Ascending aorta (tissue), 2 donors: ENCODE results near the gene PLCB3. TPM values are rescaled to one million over a fixed set of nuclear protein-coding genes. Genes with fewer than 3 reads are reported as not detected.

Source experiments
- DNase-seq, 2 donors: peaks; one replicate each; pipeline ENCODE4 v3.0.0-alpha.2; 2019; ENCODE audit warnings: low spot score in 2 of 2
- H3K27ac ChIP-seq, 2 donors: fragments of 200-600 bp; sonication (generic); one replicate each; pipeline ENCODE4 v1.5.1; 2016 to 2017; ENCODE audit warnings: mild to moderate bottlenecking in 1 of 2
- H3K27me3 ChIP-seq: fragments of 200-600 bp; sonication (generic); one replicate; pipeline ENCODE4 v1.5.1; 2017
- H3K36me3 ChIP-seq, 2 donors: fragments of 200-600 bp; sonication (generic); one replicate each; pipeline ENCODE4 v1.5.1; 2016
- H3K4me1 ChIP-seq, 2 donors: fragments of 200-600 bp; sonication (generic); one replicate each; pipeline ENCODE4 v1.5.1; 2016 to 2017; ENCODE audit warnings: mild to moderate bottlenecking in 1 of 2
- H3K4me3 ChIP-seq, 2 donors: fragments of 200-600 bp; sonication (generic); one replicate each; pipeline ENCODE4 v1.5.1; 2016 to 2017; ENCODE audit warnings: mild to moderate bottlenecking in 1 of 2
- H3K9me3 ChIP-seq, 2 donors: fragments of 200-600 bp; sonication (generic); one replicate each; pipeline ENCODE4 v1.5.1; 2016
- intact Hi-C: fragments of 100-400 bp; cut with DNase I; formaldehyde crosslinking; loops from one replicate; pipeline ENCODE4 v1.15.1; 2023
- total RNA-seq: library from RNA; depleted of rRNA; stranded (reverse); fragments of >200 nt; gene quantifications from one replicate; pipeline ENCODE4 v1.1.0, GENCODE V29; 2016
- TF ChIP-seq, protein P1 (sequence below), 3 experiments: fragments of 200-600 bp in 2 of 3; fragments of 450-650 bp in 1 of 3; sonication (generic) in 2 of 3; IDR thresholded peaks; one replicate each; pipeline ENCODE4 v1.5.1; 2016 to 2019; ENCODE audit warnings: antibody characterized with exemption in 3 of 3, mild to moderate bottlenecking in 1 of 3, moderate library complexity in 1 of 3

Gene PLCB3
- total RNA-seq, 1 donor from 2014 or later: 54.0 TPM

DNA sequence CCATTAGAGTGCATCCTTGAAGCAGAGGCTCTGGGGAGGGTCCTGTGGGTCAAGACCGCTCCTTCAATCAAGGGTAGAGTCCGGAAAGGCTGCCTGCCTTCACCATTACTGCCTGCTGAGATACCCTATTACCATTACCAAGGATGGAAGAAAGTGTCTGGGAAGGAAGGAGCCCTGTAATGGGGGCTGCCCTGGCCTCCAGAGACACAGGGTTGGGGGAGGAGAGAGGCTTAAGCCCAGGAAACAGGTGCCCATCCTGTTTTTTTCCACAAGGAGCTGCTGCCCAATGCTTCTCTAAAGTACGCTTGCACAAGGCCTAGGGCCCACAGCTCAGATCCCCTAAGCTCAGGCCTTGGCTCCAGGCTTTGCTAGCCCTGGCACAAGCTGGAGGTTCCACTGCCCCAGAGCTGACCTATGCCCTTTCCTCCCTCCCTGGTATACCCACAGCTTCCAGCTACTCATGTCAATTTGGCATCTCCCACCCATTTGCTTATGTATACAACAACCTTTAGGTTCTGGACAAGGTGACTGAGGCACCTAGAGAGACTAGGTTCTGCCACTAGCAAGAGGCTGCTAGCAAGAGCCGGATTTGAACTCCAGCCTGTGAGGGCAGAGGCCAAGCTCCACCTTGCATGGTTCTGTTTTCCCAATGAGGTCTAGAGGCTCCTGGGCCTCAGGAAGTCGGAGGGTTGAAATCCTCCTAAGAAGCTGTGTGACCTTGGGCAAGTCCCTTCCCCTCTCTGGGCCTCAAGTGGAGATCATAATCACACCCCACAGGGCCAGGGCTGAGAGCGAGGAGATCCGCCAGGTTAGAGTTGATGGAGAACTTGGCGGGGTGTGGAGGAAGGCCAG lies 1.5 kb upstream of the PLCB3 start:
- H3K27ac ChIP-seq: no peak overlapping the region
- H3K4me3 ChIP-seq: no peak overlapping the region
- DNase-seq: no peak
- no peaks in the 10 kb centered on the region for H3K9me3 ChIP-seq
- H3K4me1 ChIP-seq: peaks cover 22 to 32% of the 10 kb centered on the region in 2 donors
- intact Hi-C loops: no loop called here
- peaks cover 5 to 6% of the 10 kb centered on the region in 2 donors for H3K36me3 ChIP-seq
- H3K27me3 ChIP-seq: no peaks in the 10 kb centered on the region
- TF ChIP-seq, protein P1, sequence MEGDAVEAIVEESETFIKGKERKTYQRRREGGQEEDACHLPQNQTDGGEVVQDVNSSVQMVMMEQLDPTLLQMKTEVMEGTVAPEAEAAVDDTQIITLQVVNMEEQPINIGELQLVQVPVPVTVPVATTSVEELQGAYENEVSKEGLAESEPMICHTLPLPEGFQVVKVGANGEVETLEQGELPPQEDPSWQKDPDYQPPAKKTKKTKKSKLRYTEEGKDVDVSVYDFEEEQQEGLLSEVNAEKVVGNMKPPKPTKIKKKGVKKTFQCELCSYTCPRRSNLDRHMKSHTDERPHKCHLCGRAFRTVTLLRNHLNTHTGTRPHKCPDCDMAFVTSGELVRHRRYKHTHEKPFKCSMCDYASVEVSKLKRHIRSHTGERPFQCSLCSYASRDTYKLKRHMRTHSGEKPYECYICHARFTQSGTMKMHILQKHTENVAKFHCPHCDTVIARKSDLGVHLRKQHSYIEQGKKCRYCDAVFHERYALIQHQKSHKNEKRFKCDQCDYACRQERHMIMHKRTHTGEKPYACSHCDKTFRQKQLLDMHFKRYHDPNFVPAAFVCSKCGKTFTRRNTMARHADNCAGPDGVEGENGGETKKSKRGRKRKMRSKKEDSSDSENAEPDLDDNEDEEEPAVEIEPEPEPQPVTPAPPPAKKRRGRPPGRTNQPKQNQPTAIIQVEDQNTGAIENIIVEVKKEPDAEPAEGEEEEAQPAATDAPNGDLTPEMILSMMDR (IDR thresholded peaks at IDR 0.05): no peak

DNA sequence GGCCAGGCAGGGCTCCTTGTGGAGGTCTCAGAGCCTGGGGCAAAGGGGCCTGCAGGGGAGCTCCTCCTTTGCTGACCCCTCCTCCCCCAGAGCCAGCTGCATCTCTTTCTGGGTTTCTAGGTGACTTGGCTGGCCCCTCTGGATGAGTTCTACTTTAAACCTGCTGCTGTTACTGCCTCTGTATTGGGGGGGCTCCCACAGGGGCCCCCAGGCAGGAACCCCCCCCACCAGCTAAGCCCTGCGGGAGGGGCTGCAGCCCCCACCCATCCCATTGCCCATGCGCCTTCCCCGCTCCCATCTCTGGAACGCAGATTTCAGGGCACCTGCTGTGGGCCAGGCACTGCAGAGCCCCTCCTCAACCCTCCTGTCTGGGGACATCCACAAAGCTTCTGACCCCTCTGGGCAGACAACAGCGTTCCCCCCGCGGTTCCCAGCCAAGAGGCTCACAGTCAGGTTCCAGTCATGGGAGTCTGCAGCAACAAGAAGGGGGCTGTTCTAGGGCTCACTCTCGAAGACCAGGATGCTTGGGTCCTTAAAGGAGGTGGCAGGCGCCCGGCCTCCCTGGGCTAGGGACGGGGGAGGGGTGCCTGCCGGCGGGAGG lies 815 bp upstream of the PLCB3 start:
- Histone ChIP-seq H3K27me3 (no peaks in the 10 kb centered on the region), H3K9me3 (no peaks in the 10 kb centered on the region), H3K4me3 (peak overlapping the region; percentile 74 to 86), H3K4me1 (peaks cover 19 to 29% of the 10 kb centered on the region in 2 donors), H3K27ac (peak overlapping the region in 1 of 2 donors; percentile 20), H3K36me3 (peaks cover 12 to 13% of the 10 kb centered on the region in 2 donors)
- intact Hi-C loops: loop anchor here (1.0 kb wide), 2 partner anchors 19 to 54 kb away; no protein-coding TSS in a partner anchor
- TF ChIP-seq, protein P1 (IDR thresholded peaks at IDR 0.05): no peak
- no peak for DNase-seq

DNA sequence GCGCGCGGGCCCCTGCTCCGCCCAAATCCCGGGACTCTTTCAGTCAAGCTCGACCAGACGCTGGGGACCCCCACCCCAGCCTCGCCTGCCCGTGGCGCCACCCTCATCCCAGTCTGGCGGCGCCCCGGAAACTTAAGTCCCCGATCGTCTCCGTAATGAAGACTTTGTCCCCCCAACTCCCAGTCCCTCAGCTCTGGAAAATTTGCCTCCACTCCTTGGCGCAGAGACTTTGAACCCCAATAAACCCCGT lies 348 bp downstream of the PLCB3 start:
- intact Hi-C loops: loop anchor here (1.0 kb wide), 2 partner anchors 18 to 53 kb away; no protein-coding TSS in a partner anchor
- H3K36me3 ChIP-seq: peaks cover 22 to 24% of the 10 kb centered on the region in 2 donors
- no peaks in the 10 kb centered on the region for H3K27me3 ChIP-seq
- H3K9me3 ChIP-seq: no peaks in the 10 kb centered on the region
- no peak for DNase-seq
- peak overlapping the region; percentile 74 to 86 for H3K4me3 ChIP-seq
- peak overlapping the region; percentile 53 to 68 for H3K27ac ChIP-seq
- H3K4me1 ChIP-seq: peaks cover 15 to 29% of the 10 kb centered on the region in 2 donors
- TF ChIP-seq, protein P1 (IDR thresholded peaks at IDR 0.05): no peak

DNA sequence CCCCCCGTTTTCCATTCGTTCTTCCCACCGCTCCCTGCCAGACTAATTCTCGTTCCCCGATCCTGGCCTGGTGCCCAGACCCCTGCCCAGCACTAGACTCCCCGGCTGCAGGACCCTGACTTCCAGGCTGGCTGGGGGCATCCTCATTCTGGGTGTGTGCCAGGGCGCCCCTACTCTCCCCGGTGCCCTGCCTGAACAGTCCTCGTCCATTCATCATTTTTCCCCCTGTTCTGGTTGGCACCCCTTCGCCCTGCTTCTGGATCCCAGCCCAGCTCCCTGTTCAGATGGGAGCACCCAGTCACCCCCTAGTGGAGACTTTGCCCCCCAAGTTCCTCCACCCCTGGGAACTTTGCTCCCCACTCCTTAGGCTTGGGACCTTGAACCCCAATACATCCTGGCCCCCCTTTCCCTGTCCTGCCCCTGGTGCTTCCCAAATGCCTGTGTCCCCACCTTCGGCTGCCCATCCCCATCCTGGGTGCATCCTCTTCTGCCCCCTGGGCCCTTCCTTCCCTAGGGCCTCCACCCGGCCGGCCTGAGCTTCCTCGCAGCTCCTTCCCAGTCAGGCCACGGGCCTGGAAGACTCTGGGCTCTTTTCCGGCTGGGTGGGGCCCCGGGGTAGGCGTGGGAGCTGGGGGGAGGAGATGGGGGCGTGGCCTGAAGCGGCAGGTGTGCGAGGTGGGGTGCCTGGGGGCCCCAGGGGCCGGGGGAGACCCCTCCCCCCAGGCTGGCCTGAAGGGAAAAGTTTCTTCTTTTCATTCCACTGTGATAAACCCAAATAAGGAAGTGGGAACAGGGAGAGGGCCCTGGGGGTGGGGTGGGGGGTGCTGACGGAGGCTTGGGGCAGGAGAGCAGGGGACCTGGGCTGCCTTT lies 908 bp downstream of the PLCB3 start:
- intact Hi-C loops: no loop called here
- TF ChIP-seq, protein P1 (IDR thresholded peaks at IDR 0.05): peak in 2 of 3 experiments; percentile 26 to 40
- peaks cover 26 to 30% of the 10 kb centered on the region in 2 donors for H3K36me3 ChIP-seq
- H3K9me3 ChIP-seq: no peaks in the 10 kb centered on the region
- peaks cover 12 to 29% of the 10 kb centered on the region in 2 donors for H3K4me1 ChIP-seq
- DNase-seq: no peak
- H3K4me3 ChIP-seq: peak overlapping the region; percentile 74 to 86
- peak overlapping the region; percentile 53 to 68 for H3K27ac ChIP-seq
- H3K27me3 ChIP-seq: no peaks in the 10 kb centered on the region

DNA sequence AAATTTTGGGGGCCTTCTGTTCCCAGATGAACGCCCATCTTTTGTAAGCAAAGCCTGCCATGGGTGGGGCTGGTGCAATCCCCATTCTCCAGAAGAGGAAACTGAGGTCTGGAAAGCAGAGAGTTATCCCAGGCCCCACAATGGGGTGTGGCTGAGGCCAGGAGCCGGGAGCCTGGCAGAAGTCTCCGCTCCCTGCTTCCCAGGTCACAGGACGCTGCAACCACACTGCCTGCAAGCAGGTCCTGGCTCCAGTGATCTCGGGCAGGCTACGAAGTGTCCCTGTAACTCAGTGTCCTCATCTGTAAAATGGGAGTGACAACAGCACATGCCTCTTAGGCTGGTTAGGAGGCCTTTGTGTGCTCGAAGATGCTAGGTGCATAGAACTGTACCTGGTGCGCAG lies 1.7 kb downstream of the PLCB3 start:
- Histone ChIP-seq H3K4me1 (peaks cover 7 to 25% of the 10 kb centered on the region in 2 donors), H3K27me3 (no peaks in the 10 kb centered on the region), H3K9me3 (no peaks in the 10 kb centered on the region), H3K36me3 (peaks cover 29 to 35% of the 10 kb centered on the region in 2 donors), H3K27ac (peak overlapping the region; percentile 53 to 68), H3K4me3 (peak overlapping the region; percentile 74 to 86)
- no peak for DNase-seq
- intact Hi-C loops: no loop called here
- TF ChIP-seq, protein P1 (IDR thresholded peaks at IDR 0.05): no peak
